ENCODE measurements around the gene GAGE10.

DNA sequence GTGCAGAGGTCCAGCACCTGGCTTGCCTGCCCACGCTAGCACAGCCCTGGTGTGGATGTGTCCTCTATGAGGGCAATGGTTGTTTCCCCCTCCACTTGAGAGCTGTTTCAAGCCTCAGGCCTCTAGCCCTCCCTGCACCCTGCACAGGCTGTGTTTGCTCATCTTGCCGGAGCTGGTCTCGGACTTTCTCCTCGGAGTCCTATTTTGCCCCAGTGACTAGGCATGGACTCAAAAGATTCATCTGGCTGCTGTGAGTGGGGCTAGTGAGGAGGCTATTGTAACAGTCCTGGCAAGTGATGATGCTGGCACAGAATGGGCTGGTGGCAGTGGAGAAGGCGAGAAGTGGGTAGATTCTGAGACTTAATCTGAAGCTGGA is 44.7 kb upstream of the GAGE10 start:
- TF ChIP-seq EGR1 (IDR thresholded peaks at IDR 0.05; ENCODE audit: low read depth) (no peak), SRF (IDR thresholded peaks at IDR 0.05; ENCODE audit: low read depth) (no peak), YY1 (IDR thresholded peaks at IDR 0.05; ENCODE audit: extremely low read depth, insufficient replicate concordance, low read depth, low read length) (no peak), CBX3 (IDR thresholded peaks at IDR 0.05; ENCODE audit: low read depth) (no peak), SP1 (IDR thresholded peaks at IDR 0.05; ENCODE audit: low read depth) (no peak), EZH2 (IDR thresholded peaks at IDR 0.05) (no peak), POLR2AphosphoS5 (IDR thresholded peaks at IDR 0.05; ENCODE audit: low read depth, low read length) (no peak), ZNF274 (IDR thresholded peaks at IDR 0.05; ENCODE audit: low read depth, low read length) (no peak), RAD21 (IDR thresholded peaks at IDR 0.05; ENCODE audit: low read depth) (no peak), POLR2A (IDR thresholded peaks at IDR 0.05; ENCODE audit: borderline replicate concordance, extremely low read depth, insufficient read depth, insufficient read length) (no peak), JUND (IDR thresholded peaks at IDR 0.05) (no peak)
- TF ChIP-seq, protein P1, sequence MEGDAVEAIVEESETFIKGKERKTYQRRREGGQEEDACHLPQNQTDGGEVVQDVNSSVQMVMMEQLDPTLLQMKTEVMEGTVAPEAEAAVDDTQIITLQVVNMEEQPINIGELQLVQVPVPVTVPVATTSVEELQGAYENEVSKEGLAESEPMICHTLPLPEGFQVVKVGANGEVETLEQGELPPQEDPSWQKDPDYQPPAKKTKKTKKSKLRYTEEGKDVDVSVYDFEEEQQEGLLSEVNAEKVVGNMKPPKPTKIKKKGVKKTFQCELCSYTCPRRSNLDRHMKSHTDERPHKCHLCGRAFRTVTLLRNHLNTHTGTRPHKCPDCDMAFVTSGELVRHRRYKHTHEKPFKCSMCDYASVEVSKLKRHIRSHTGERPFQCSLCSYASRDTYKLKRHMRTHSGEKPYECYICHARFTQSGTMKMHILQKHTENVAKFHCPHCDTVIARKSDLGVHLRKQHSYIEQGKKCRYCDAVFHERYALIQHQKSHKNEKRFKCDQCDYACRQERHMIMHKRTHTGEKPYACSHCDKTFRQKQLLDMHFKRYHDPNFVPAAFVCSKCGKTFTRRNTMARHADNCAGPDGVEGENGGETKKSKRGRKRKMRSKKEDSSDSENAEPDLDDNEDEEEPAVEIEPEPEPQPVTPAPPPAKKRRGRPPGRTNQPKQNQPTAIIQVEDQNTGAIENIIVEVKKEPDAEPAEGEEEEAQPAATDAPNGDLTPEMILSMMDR (IDR thresholded peaks at IDR 0.05 in 2 of 3, conservative IDR thresholded peaks at IDR 0.05 in 1 of 3; ENCODE audit: borderline replicate concordance in 1 of 3, insufficient read depth in 1 of 3, low read depth in 2 of 3, low read length in 2 of 3) = no peak
- TF ChIP-seq, protein P2, sequence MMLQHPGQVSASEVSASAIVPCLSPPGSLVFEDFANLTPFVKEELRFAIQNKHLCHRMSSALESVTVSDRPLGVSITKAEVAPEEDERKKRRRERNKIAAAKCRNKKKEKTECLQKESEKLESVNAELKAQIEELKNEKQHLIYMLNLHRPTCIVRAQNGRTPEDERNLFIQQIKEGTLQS (IDR thresholded peaks at IDR 0.05) = no peak
